NCI-H1694 treated with DMSO at 0.1 percent for 48 hours (cell line): ENCODE measurements around the gene RAB27B.

Source experiments
- DNase-seq: peaks from one replicate; lab custom pipeline; 2025; lab: John Stamatoyannopoulos, UW

RAB27B gene

DNA sequence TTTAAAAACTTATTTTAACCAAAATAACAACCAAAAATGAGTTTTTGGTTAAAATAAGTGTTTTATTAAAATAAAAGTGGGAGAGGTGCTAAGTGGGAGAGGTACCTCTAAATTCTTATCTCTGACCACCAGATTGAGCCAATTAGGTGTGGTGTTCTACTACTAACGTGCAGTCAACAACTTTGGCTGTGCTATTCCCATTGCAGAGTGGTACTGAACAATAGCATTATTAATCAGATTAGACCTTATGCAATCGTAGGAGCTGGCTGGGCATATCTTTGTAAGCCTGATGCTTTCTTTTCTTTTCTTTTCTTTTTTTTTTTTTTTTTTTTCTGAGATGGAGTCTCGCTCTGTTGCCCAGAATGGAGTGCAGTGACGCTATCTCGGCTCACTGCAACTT, 38.9 kb downstream of the RAB27B start:
- DNase-seq = no peak

DNA sequence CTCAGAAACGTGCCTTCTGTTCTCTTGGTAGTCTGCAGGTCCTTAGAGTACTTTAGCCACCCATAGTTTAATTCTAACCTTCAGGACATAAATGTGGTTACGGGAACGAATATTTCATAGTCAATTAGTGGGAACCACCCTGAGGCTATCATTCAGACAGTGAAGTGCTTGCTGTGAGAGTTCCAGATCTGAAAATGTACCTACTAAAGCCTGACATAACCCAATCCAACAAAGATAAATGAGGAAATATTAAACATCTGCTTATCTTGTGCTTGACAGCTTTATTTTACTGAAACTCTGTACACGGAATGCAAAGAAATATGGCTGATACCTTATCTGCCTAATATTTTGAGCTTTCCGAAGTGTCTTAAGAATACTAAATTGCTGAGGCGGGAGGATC, 43.0 kb downstream of the RAB27B start:
- DNase-seq = no peak

DNA sequence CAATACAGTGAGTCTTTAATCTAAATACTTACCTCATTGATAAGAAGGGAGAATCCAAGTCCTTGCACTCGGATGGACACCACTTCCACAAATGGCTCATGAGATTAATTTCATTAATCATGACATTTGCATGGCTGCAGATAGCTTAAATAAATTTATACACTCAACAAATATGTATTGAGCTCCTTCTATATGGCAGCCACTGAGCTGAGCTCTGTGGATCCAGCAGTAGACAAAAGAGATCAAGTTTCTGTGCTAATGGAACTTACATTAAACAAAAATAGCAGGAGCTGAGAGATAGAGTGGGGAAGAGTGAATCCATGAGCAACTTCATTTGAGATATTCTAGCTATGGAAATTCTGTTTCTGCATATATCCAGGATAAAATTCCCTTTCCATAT, 44.4 kb downstream of the RAB27B start:
- no peak for DNase-seq

DNA sequence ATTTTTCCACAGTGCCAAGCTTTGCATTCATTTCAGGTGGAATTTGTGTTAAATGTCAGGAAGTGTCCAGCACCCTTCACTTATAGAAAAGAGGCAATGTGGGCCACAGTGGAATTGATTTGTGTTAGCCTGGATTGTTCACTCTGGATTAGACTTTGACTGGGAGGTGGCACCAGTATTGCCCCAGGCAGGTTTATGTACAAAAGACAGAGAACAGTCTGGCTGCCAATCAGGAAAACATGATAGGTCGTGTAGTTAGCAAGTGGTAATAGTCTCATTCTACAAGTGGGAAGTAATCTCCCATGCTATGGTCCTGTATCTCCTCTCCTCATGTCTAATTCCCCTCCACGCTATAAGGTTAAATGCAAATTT, 45.6 kb downstream of the RAB27B start:
- no peak for DNase-seq

DNA sequence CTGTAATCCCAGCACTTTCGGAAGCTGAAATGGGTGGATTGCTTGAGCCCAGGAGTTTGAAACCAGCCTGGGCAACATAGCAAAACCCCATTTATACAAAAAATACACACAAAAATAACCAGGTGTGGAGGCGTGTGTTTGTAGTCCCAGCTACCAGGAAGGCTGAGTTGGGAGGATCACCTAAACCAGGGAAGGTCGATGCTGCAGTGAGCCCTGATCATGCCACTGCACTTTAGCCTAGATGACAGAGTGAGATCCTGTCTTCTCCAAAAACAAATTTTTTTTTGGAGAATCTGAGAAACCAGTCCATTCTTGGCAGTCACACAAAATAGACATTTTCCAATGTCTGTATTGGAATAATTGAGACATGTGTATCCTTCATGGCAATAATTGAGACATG, 46.8 kb downstream of the RAB27B start:
- no peak for DNase-seq

DNA sequence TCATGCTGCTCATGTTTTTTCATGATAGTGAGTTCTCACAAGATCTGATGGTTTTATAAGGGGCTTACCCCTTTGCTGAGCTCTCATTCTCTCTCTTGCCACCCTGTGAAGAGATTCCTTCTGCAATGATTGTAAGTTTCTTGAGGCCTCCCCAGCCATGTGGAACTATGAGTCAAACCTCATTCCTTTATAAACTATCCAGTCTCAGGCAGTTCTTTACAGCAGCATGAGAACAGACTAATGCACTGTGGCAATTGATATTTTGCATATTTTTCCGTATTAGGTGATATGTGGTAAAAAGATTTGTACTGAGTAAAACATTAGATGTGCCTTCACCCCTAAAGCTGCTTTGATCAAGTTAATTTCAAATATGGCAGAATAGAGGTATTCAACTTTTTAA, 48.8 kb downstream of the RAB27B start:
- DNase-seq = no peak

DNA sequence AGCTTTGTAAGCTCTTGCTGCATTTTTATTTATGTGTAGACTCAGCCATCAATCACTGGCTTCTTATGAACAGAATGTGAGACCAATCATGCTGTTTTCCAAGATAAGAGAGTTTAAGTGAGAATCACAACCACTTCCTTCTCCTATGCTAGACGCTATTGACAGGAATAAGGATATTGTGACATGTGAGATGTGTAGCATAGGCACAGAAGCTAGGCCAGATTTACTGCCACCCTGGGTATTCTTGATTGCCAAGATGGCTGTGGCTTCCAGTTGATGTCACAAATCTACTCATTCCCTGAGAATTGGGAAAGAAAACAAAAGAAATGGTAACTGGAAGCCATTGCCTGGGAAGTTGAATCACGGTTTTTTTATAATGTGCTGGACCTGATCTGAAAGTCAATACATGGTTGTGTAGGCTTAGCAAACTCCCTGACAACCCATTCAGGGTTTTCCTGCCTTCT, 49.9 kb downstream of the RAB27B start:
- DNase-seq = no peak

DNA sequence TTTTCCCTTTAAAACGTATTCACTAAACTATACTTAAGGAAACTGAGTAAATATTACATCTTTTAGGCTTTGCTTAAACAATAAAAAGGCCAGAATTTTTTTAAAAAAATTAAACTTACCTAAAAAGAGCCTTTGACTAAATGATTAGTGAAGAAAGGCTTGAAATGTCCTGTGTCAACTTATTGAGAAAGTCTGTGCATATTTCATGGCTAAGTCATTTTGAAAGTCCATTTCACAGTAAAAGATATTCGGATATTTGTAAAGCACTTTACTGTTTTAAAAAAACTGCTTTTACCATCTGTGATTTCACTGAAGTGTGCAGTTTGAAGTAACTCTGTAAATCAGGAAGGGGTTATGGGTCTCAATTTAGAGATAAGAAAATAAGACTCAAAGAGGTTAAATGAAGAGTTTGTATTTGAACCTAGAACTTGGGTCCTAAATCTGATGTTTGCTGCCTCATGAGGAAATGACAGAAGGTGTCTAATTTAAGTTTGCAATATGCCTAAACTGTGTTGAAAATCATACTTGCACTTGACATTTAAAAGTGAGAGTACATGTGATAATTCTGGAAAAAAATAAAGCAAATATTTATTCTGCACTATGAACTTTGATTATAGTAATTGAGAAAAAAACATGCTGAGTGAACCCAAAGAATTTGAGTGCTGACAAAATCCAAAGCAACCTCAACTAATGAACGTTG, 50.5 kb downstream of the RAB27B start:
- no peak for DNase-seq

DNA sequence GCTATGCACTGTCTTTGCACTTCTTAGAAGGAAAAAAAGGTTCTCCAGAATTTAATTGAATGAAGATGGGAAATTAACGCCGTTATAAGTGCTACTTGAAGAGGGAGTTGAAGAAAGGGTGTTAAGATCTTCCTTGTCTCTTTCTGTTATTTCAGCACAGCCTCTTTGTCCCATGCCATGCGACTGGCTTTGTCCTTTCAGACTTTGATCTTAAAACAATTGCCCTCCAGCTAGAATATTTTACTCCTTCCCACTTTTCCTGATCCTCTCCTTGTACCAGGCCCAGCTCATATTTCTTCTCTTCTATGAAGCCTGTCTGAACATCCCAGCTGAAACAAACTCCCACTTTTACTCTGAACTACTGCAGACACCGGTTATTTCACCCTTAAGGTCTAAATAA, 51.4 kb downstream of the RAB27B start:
- DNase-seq = no peak

DNA sequence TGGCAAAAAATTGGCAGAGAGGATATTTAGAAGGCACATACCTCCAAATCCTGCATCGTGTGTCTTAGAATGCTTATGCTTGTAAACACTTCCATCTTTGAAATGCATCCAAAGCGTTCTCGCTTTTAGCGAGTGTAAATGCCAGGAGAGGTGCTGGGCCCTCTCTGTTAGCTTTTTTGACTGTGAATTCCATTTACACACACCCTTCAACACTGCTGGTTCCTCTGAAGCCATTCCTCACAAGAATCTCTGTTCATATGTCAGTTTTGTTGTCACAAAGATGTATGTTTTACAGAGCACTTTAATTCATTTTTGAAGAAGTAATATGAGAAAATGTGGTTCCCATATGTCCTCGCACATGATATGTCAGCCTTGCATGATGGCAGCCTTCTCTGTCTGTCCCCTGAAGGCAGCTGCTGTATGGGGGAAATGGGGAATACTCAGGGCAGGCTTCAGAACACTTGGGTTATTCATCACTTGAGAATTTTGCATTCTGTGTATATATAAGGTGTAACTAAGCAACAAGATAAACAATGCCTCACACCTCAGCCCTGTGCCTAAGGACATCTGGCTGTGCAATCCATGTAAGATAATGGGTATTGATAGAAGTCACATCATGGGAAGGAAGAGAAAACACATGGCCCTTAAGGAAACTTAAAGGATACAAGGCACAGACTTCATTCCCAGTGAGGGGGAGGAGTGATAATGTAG, 52.3 kb downstream of the RAB27B start:
- no peak for DNase-seq

DNA sequence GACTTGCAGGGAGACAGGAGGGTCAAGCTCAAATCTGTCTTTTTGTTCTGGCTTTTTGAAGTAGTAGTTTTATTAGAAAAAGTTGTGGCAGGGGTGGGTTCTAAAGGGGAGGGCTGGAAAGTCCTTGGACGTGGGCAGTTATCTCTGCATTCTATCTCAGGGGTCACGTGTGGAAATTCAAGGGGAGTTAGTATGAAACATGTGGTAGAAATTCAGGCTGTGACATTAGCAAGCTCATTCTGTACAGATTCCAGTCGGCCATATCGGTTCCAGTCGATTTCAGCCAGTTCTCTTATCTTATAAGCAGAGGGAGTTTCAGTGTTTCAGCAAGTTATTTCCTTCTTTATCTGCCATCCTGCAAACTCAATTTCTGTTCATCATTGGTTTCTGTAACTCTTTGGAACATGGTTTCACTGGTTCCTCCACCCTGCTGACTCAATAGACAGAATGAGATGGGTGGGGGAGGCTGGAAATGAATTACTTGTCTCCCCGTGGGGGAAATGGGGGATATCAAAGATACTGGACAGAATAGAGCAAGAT, 53.0 kb downstream of the RAB27B start:
- no peak for DNase-seq

DNA sequence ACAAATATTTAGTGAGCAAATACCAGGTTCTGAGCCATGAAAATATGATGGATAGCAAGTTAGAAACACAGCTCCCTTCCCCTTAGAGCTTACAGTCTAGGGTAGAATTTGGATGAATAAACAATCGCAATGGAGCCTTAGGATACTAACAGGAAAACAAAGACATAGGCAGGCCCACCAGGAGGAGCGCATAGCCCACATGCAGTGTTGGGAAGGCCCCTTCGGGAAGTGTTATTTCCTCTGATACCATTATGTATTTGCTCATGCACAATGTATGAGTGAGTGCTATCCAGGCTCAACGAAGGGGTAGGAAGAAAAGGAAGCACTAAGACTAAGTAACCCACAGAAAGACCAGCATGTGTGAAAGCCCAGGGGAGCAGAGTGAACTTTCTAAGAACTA, 54.0 kb downstream of the RAB27B start:
- no peak for DNase-seq

DNA sequence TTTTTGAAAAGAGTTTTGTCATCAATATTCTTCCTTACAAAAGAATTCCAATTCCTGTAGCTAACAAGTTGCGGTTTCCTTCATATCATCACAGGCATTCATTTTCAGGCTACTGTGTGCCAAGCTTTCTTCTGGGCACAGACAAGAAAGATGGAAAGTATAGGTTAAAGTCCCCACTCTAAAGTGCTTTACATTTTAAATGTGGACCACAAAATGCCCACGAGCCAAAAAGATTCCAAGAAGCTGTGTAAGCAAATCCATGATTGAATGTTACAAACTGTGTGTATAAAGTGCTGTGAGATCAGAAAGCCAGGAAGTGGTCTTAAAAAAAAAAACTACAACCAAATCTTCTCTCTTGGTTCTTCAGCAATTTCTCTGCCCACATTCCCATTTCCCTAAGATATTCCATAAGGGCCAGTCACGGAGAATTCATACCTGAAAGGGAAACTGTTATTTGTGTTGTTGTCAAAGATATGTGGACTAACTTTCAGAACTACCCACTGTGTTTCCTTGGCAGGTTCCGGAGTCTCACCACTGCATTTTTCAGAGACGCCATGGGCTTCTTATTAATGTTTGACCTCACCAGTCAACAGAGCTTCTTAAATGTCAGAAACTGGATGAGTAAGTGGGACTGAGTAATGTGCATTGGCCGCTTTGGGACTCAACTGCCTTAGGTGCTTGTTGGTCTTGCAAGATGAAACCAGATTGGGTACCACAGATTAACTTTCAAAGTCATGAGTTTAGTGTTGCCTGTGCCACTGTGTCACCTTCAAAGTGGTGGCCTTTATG, 55.7 kb downstream of the RAB27B start:
- no peak for DNase-seq

DNA sequence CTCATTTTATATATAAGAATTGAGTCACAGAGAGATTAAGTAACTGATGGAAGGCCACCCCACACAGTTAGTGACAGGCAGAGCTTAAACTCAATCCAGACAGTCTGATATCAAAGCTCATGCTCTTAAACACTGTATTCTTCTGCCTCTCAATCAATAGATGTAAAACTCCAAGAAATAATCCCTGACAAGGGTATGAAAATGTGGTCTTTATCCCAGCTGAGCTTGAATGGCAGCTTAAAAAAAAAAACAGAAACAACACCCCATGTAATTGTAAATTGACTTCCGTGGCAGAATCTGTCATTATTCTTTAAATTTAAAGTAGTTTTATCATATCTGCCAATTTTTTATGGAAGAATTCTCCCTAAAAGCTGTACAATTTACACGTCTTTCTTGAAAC, 60.1 kb downstream of the RAB27B start:
- no peak for DNase-seq

DNA sequence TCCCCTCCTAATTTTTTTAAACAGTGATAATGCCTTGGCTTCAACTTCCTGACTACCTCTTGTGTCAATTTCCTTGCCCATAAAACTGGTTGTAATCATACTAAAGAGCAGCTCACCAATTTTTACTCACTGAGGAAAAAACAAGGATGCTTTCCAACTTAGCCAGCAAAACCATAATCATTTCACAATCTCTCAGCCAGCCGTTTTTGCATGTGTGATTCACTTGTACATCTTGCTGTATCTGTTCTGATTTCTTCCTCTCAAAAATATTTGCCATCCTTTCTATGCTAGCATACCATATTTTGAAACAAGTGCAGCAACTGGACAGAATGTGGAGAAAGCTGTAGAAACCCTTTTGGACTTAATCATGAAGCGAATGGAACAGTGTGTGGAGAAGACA, 60.7 kb downstream of the RAB27B start:
- DNase-seq = no peak

DNA sequence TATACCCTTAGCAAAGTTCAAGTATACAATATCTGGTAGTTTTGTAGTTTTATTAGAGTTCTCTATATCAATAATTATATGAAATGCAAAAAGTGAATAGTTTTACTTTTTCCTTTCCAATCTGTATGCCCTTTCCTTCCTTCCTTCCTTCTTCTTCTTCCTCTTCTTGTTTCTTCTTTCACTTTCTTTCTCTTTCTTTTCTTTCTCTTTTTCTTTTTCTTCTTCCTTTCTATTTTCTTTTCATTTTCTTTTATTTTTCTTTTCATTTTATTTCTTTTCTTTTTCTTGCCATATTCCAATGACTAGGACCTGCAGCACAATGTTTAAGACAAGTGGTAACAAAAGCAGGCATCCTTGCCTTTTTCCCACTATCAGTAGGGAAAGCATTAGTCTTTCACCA, 71.2 kb downstream of the RAB27B start:
- no peak for DNase-seq

DNA sequence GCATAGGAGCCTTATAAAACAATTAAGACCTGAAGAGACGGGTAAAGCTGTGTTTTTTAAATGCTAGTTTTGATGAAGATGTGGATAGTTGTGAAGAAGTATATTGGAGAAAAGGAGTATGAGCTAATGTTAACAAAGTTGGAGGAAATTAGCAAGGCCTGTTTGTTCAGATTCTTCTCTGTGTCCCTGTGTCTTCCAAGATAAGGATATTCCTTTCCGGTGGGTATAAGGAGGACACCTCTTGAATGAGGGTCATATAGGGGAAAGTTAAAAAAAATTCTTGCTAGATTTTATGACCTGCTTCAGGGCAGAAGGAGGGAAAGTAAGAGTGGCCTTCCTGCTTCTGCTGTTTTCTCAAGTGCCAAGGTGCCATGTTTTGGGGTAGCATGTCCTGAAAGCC, 72.0 kb downstream of the RAB27B start:
- no peak for DNase-seq

DNA sequence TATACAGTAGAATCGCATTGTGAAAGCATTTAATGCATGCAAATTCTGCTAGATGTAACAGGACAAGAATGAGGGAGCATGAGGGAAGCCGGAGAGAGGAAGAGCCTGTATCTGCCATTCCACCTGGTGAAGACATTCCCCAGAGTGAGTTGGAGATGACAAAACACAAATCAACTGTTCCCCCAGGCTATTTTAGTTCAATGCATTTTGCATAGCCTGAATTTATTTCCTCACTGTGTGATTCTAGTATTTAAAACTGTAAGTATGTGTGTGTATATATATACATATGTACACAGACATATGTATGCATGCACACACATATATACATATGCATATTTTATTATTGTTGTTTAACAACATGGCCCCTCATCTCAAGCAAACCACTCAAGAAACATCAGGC, 76.3 kb downstream of the RAB27B start:
- DNase-seq = no peak

DNA sequence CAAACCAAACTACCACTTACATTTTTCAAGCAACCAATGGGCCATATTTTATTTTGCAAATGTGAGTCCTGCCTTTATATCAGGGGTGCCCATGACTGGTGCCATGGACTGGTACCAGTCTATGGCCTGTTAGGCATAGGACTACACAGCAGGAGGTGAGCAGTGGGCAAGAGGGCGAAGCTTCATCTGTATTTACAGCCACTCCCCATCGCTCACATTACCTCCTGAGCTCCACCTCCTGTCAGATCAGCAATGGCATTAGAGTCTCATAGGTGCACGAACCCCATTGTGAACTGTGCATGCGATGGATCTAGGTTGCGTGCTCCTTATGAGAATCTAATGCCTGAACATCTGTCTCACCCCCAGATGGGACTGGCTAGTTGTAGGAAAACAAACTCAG, 77.4 kb downstream of the RAB27B start:
- no peak for DNase-seq

DNA sequence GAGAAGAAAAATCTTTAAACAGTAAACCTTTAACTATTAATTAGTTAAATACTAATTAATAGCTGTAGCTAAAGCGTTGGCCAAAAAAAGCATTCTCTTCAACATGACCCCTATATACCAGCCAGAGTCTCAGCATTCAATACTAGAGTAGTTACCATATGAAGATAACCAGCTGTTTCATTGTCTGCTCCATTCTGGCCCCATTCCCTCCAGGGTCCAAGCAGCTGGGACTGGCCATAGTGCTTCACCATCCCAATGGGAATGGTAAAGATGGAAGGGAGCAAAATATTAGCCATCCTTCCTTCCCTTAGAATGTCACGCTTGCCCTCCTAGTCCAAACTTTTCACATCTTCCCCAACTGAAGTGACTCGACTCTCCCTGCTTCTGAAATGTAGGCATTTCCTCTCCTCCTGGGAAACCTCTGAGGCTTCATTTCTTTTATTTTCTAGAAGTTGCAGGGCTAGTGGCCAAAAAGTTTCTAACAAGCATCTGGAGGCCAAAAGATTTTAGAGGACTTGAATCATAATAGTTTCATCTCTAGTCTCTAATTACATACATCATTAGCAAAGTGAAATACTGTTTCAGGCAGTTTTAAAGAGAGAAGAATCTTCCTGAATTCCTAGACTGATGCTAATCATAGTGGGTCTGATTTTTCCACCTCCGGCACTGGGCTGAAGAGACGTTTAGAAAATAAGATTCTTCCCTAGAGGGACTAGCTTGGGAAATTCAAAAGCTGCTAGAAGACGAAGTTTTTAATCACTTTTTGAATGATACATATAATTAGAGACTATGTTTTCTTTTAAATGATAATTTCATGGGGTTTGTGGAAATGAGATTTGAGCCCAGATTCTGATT, 78.3 kb downstream of the RAB27B start:
- no peak for DNase-seq

DNA sequence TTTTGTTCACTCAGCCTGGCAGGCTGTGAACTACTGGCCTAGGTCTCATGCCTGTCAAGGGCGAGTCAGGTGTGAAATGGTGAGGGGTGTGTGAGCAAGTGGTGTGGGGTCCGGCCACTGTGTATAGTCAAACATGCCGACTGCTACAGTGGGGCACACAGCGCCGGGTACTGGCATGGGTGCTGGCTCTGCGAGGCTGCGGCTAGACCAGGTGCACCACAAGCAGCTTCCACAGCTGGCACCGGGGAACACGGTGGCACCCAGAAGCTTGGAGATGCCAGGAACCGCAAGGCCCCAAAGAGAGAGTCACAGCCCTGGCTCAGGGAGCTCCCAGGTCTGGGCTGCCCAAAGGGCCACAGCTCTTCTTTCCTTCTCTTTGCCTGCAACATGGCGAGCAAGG, 81.3 kb downstream of the RAB27B start:
- no peak for DNase-seq
